ENCODE results near the gene TP53RK. TPM values are rescaled to one million over a fixed set of nuclear protein-coding genes. Genes with fewer than 3 reads are reported as not detected.
A peak's percentile ranks its signal among the peaks of the same experiment; 100 is the strongest.

TP53RK gene
- total RNA-seq, 1 experiment from 2014 or later, result 12.4 TPM

- TF ChIP-seq ZNF532 (CRISPR knock-in tag; IDR thresholded peaks at IDR 0.05; ENCODE audit: borderline replicate concordance), result no peak
- no peak for TF ChIP-seq ZNF671 (CRISPR knock-in tag; IDR thresholded peaks at IDR 0.05)
- no peak for TF ChIP-seq ZNF232 (CRISPR knock-in tag; IDR thresholded peaks at IDR 0.05)
- no peak for TF ChIP-seq CREB1 (CRISPR knock-in tag; IDR thresholded peaks at IDR 0.05)
- TF ChIP-seq ZNF512 (CRISPR knock-in tag; IDR thresholded peaks at IDR 0.05; ENCODE audit: borderline replicate concordance), result no peak
- TF ChIP-seq ATF2 (CRISPR knock-in tag; IDR thresholded peaks at IDR 0.05; ENCODE audit: borderline replicate concordance, low read depth), result no peak
- 0 out of 2 replicates have a peak, but pooled peaks have one; percentile 10 for TF ChIP-seq NFYB (CRISPR knock-in tag; conservative IDR thresholded peaks at IDR 0.05; ENCODE audit: low read depth)
- TF ChIP-seq, protein P1, sequence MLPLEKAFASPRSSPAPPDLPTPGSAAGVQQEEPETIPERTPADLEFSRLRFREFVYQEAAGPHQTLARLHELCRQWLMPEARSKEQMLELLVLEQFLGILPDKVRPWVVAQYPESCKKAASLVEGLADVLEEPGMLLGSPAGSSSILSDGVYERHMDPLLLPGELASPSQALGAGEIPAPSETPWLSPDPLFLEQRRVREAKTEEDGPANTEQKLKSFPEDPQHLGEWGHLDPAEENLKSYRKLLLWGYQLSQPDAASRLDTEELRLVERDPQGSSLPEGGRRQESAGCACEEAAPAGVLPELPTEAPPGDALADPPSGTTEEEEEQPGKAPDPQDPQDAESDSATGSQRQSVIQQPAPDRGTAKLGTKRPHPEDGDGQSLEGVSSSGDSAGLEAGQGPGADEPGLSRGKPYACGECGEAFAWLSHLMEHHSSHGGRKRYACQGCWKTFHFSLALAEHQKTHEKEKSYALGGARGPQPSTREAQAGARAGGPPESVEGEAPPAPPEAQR (CRISPR knock-in tag; IDR thresholded peaks at IDR 0.05), result no peak
- no peak for TF ChIP-seq ZNF416 (CRISPR knock-in tag; IDR thresholded peaks at IDR 0.05)
- no peak; the same call in 1 of the 2 replicates for TF ChIP-seq FOXK1 (CRISPR knock-in tag; IDR thresholded peaks at IDR 0.05)
- TF ChIP-seq, protein P2, sequence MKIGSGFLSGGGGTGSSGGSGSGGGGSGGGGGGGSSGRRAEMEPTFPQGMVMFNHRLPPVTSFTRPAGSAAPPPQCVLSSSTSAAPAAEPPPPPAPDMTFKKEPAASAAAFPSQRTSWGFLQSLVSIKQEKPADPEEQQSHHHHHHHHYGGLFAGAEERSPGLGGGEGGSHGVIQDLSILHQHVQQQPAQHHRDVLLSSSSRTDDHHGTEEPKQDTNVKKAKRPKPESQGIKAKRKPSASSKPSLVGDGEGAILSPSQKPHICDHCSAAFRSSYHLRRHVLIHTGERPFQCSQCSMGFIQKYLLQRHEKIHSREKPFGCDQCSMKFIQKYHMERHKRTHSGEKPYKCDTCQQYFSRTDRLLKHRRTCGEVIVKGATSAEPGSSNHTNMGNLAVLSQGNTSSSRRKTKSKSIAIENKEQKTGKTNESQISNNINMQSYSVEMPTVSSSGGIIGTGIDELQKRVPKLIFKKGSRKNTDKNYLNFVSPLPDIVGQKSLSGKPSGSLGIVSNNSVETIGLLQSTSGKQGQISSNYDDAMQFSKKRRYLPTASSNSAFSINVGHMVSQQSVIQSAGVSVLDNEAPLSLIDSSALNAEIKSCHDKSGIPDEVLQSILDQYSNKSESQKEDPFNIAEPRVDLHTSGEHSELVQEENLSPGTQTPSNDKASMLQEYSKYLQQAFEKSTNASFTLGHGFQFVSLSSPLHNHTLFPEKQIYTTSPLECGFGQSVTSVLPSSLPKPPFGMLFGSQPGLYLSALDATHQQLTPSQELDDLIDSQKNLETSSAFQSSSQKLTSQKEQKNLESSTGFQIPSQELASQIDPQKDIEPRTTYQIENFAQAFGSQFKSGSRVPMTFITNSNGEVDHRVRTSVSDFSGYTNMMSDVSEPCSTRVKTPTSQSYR (CRISPR knock-in tag; IDR thresholded peaks at IDR 0.05), result no peak
- no peak for TF ChIP-seq TCF7 (CRISPR knock-in tag; IDR thresholded peaks at IDR 0.05; ENCODE audit: low read depth)
- no peak for TF ChIP-seq NR2C2 (CRISPR knock-in tag; IDR thresholded peaks at IDR 0.05)
- TF ChIP-seq ZBTB43 (CRISPR knock-in tag; IDR thresholded peaks at IDR 0.05), result peak; percentile 57; the same call in 1 of the 2 replicates
- TF ChIP-seq ZNF396 (CRISPR knock-in tag; IDR thresholded peaks at IDR 0.05; ENCODE audit: borderline replicate concordance), result no peak
- no peak for TF ChIP-seq E2F5 (CRISPR knock-in tag; IDR thresholded peaks at IDR 0.05)
- no peak for TF ChIP-seq ZNF121 (CRISPR knock-in tag; IDR thresholded peaks at IDR 0.05)
- TF ChIP-seq USF1 (CRISPR knock-in tag; IDR thresholded peaks at IDR 0.05), result no peak; the same call in 1 of the 2 replicates
- no peak for TF ChIP-seq JAZF1 (CRISPR knock-in tag; IDR thresholded peaks at IDR 0.05)
Observed at GRCh38 chr20:46709459-46710152, 20.4 kb upstream of the TP53RK start, which contains the start of gene SLC2A10 (continued).
